Nucleus accumbens (tissue), 56 donors: ENCODE results near the gene CELF2.
A peak's percentile ranks its signal among the peaks of the same experiment; 100 is the strongest.
"Not testable (repeated sequence)": the region's sequence is repeated elsewhere in the genome, so short reads cannot be mapped to it uniquely, and the experiment has no call there.

ENCODE experiments used
- DNase-seq, 56 donors: peaks; one replicate each; lab custom pipeline; 2025; lab: John Stamatoyannopoulos, UW

The CELF2 gene

GRCh38 chr10:11116817-11117216 is 99.1 kb downstream of the CELF2 start:
- DNase-seq: no peak

GRCh38 chr10:11118686-11119085 is 101.0 kb downstream of the CELF2 start:
- DNase-seq: no peak

- DNase-seq: no peak
Observed at GRCh38 chr10:11119843-11120242, 102.2 kb downstream of the CELF2 start.

GRCh38 chr10:11120711-11121110 is 103.0 kb downstream of the CELF2 start:
- no peak for DNase-seq

- DNase-seq: not testable (repeated sequence)
Observed at GRCh38 chr10:11123892-11124291, 106.2 kb downstream of the CELF2 start.

- no peak for DNase-seq
Observed at GRCh38 chr10:11125004-11125403, 107.3 kb downstream of the CELF2 start.

GRCh38 chr10:11127017-11127416 is 109.3 kb downstream of the CELF2 start:
- DNase-seq: not testable (repeated sequence)

GRCh38 chr10:11131112-11131639 is 113.5 kb downstream of the CELF2 start:
- no peak for DNase-seq

GRCh38 chr10:11134411-11134810 is 116.7 kb downstream of the CELF2 start:
- no peak for DNase-seq

- no peak for DNase-seq
Observed at GRCh38 chr10:11135709-11136108, 118.0 kb downstream of the CELF2 start.

- DNase-seq: no peak
Observed at GRCh38 chr10:11138314-11139033, 120.8 kb downstream of the CELF2 start.

GRCh38 chr10:11140963-11141362 is 123.3 kb downstream of the CELF2 start:
- DNase-seq: no peak

- DNase-seq: no peak
Observed at GRCh38 chr10:11141571-11142091, 124.0 kb downstream of the CELF2 start.

GRCh38 chr10:11142777-11143176 is 125.1 kb downstream of the CELF2 start:
- DNase-seq: no peak

GRCh38 chr10:11143242-11143641 is 125.6 kb downstream of the CELF2 start:
- no peak for DNase-seq

- no peak for DNase-seq
Observed at GRCh38 chr10:11144626-11145494, 127.2 kb downstream of the CELF2 start.

GRCh38 chr10:11145495-11145855 is 127.8 kb downstream of the CELF2 start:
- DNase-seq: peak in 2 of 56 donors; percentile 8 to 20

- DNase-seq: no peak
Observed at GRCh38 chr10:11146402-11147171, 128.9 kb downstream of the CELF2 start.

- peak in 2 of 56 donors; percentile 17 to 34 for DNase-seq
Observed at GRCh38 chr10:11147722-11148121, 130.1 kb downstream of the CELF2 start.
